Naive thymus-derived CD8-positive, alpha-beta T cell (primary cell): ENCODE results near the gene NRXN2. TPM values are rescaled to one million over a fixed set of nuclear protein-coding genes. Genes with fewer than 3 reads are reported as not detected.

Source experiments
- ATAC-seq, 2 donors: fragments of 150-1000 bp; cut with Tn5 transposase in 1 of 2; sonication (Bioruptor Pico), chemical (Tn5 transposase) in 1 of 2; 1 replicate in 1 of 2; 2 replicates in 1 of 2; pipeline ENCODE4 v1.10.0; 2021; ENCODE audit warnings: mild to moderate bottlenecking in 2 of 2, moderate library complexity in 2 of 2
- POLR2A ChIA-PET: fragments of 350-600 bp; sonication (Branson Sonifier 250); formaldehyde crosslinking; loops from one replicate; lab custom pipeline; 2021; ENCODE audit warnings: antibody characterized with exemption; lab: Charles Lee
- DNase-seq, 10 donors: peaks; one replicate each; pipeline versions ENCODE4 v3.0.0 to v3.0.0-alpha.2; 2020 to 2022
- H3K27ac Mint-ChIP-seq, 10 donors: one replicate each; pipeline ENCODE4 v1.8.0; 2020 to 2022; ENCODE audit warnings: mild to moderate bottlenecking in 10 of 10, mixed read lengths in 10 of 10, moderate library complexity in 4 of 10, inconsistent platforms in 1 of 10
- H3K27me3 Mint-ChIP-seq, 5 donors: one replicate each; pipeline ENCODE4 v1.8.0; 2021 to 2022; ENCODE audit warnings: mixed read lengths in 5 of 5
- H3K36me3 Mint-ChIP-seq, 3 donors: one replicate each; pipeline ENCODE4 v1.8.0; 2020 to 2022; ENCODE audit warnings: mixed read lengths in 3 of 3, mild to moderate bottlenecking in 2 of 3, inconsistent platforms in 1 of 3
- H3K4me1 Mint-ChIP-seq, 4 donors: one replicate each; pipeline ENCODE4 v1.8.0; 2021 to 2022; ENCODE audit warnings: mixed read lengths in 4 of 4
- H3K4me3 Mint-ChIP-seq, 10 donors: one replicate each; pipeline ENCODE4 v1.8.0; 2020 to 2022; ENCODE audit warnings: mild to moderate bottlenecking in 10 of 10, mixed read lengths in 10 of 10, moderate library complexity in 6 of 10, inconsistent platforms in 1 of 10
- H3K9me3 Mint-ChIP-seq, 9 donors: one replicate each; pipeline ENCODE4 v1.8.0; 2020 to 2022; ENCODE audit warnings: mixed read lengths in 9 of 9, mild to moderate bottlenecking in 3 of 9, inconsistent platforms in 1 of 9, moderate library complexity in 1 of 9
- polyA plus RNA-seq, 3 donors: library from polyadenylated mRNA; unstranded; fragments of 300-500 nt; fragmentation: Illumina TruSeq; gene quantifications; one replicate each; pipeline ENCODE4 v1.2.3, GENCODE V29; 2021
- total RNA-seq, 8 experiments: library from RNA in 2 of 8; stranded (reverse) in 2 of 8; gene quantifications; one replicate each; pipeline ENCODE4 v1.2.3 and lab custom pipeline; 2021 to 2026

Gene NRXN2
- total RNA-seq: under 1 TPM in 1 of 2 experiments, not detected in 1; 0.21 TPM
- not detected for polyA plus RNA-seq
- 0.07 to 0.49 (median 0.21) reads per million in 6 experiments for total RNA-seq (lab: John Stamatoyannopoulos, UW)

DNA sequence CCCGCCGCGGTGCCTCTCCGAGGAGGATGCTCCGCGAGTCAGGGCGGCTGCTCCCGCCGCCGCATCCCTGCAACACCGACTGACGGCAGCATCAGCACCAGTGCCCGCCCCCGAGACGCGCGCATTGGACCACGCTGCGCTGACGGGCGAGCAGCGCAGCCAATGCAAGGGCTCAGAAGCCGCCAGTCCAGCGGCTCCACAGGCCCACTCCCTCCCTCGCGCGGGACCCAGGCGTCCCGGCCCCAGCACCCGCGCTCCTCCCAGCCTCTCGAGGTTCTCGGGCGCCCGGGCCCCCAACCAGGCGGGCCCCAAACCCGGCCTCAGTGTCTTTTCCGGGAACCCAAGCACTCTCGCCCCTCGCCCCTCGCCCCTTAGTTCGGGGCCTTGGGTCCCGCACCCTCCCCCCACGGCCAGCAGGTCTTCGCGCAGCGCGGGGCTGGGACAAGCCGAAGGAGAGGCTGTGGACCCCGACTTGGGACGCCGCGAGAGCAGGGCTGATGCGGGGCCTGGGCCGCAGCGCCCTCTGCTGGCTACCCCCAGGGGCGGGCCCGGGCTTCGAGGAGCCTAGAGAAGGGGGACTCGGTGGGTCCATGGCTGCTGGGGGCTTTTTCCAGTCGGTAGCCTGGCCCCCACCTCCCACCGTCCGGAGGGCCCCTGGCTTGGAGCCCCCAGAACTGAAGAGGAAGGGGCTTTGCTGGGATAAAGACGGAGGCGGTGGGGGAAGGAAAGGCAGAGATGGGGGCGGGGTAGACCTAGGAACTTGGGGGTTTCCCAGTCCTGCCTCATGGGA lies at the start of gene NRXN2:
NRXN2 (minus strand) TSS at position 81 of the 790 bp plus-strand sequence. CDS start 9,498 bp downstream, outside the sequence.
- peaks cover 0 to 18% (median 4%) of the 10 kb centered on the region in 3 donors for H3K36me3 Mint-ChIP-seq
- POLR2A ChIA-PET: interaction anchor here (1.4 kb wide), 1 partner anchor 19 kb away, joined by 3 read pairs; no protein-coding TSS in a partner anchor
- H3K27ac Mint-ChIP-seq: peak within 1 kb of the TSS in 9 of 10 donors; percentile 13 to 80 (median 42)
- peaks cover 3 to 33% (median 23%) of the 10 kb centered on the region in 5 donors for H3K27me3 Mint-ChIP-seq
- no peaks in the 10 kb centered on the region for H3K9me3 Mint-ChIP-seq
- peak within 1 kb of the TSS; percentile 62 to 80 (median 70) for H3K4me3 Mint-ChIP-seq
- H3K4me1 Mint-ChIP-seq: peaks cover 22 to 24% (median 23%) of the 10 kb centered on the region in 4 donors
- DNase-seq (peak; percentile 76 to 89 (median 82)), ATAC-seq (peak; percentile 91 to 96)

DNA sequence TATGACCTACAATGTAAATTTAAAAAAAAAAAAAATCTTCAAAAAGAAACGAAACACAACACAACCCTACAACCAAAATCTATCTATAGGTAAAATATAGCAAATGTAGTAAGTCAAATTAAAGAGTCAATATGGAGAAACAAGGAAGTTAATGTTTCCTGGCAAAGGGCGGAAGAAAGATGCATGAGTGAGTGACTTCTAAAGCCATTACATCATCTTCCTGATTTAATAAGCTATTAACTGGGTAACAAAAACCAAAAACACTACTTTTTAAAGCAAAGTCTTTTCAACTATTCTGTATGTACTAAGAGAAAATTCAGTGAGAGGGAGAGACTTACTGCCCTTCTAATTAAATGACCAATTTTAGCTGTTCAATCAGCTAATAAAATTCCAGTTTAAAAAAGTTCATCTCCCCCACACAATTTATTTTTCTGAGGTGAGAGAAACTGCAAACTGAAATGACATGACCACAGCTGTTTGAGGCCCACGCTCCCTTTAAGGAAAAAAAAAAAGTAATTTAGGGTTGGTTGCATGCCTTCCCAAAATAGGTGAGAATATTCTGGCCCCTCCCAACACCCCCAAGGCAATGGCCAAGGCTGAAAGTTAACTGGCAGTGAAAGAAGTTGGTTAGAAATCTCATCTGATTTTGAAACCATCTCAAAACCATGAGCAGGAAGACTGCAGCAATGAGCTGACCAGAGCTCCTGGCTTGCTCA lies 49.5 kb upstream of the NRXN2 start:
- H3K9me3 Mint-ChIP-seq: no peaks in the 10 kb centered on the region
- no peak for ATAC-seq
- POLR2A ChIA-PET: interaction anchor here (0.7 to 45.2 kb wide), 7 partner anchors 2 to 1833 kb away, joined by 3 to 2320 read pairs (median 5); partner anchors contain the start of genes MEN1, PYGM, RASGRP2 and SF1
- peaks cover 42 to 98% (median 95%) of the 10 kb centered on the region in 4 donors for H3K4me1 Mint-ChIP-seq
- H3K4me3 Mint-ChIP-seq: peak overlapping the region; percentile 44 to 95 (median 71)
- H3K27me3 Mint-ChIP-seq: no peaks in the 10 kb centered on the region
- peak overlapping the region; percentile 40 to 91 (median 84) for H3K27ac Mint-ChIP-seq
- peaks cover 40 to 98% (median 77%) of the 10 kb centered on the region in 3 donors for H3K36me3 Mint-ChIP-seq
- DNase-seq: no peak

DNA sequence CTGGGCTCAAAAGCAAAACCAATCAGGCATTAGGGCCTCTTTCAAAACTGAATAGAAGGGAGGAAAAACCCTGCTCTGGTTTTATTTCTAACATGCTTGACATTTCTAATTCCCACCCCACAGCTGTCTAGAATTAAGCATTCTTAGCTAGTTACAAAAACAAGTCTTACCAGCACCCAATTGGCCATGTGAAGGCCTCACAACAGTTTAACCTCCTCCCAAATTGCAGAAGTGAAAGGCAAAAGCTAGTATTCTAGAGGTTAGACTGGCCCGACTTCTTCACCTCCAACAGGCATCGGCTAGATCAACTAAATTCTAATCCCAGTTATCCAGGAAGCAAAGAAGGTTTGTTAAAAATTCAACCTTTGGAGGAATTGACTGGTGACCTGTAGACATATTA lies 48.9 kb upstream of the NRXN2 start:
- no peak for DNase-seq
- no peaks in the 10 kb centered on the region for H3K9me3 Mint-ChIP-seq
- no peak for ATAC-seq
- H3K4me1 Mint-ChIP-seq: peaks cover 38 to 98% (median 96%) of the 10 kb centered on the region in 4 donors
- H3K36me3 Mint-ChIP-seq: peaks cover 34 to 98% (median 75%) of the 10 kb centered on the region in 3 donors
- H3K27ac Mint-ChIP-seq: peak overlapping the region in 9 of 10 donors; percentile 40 to 91 (median 85)
- POLR2A ChIA-PET: interaction anchor here (0.7 to 45.2 kb wide), 7 partner anchors 1 to 1833 kb away, joined by 3 to 2320 read pairs (median 5); partner anchors contain the start of genes MEN1, PYGM, RASGRP2 and SF1
- no peaks in the 10 kb centered on the region for H3K27me3 Mint-ChIP-seq
- H3K4me3 Mint-ChIP-seq: peak overlapping the region in 9 of 10 donors; percentile 44 to 95 (median 73)

DNA sequence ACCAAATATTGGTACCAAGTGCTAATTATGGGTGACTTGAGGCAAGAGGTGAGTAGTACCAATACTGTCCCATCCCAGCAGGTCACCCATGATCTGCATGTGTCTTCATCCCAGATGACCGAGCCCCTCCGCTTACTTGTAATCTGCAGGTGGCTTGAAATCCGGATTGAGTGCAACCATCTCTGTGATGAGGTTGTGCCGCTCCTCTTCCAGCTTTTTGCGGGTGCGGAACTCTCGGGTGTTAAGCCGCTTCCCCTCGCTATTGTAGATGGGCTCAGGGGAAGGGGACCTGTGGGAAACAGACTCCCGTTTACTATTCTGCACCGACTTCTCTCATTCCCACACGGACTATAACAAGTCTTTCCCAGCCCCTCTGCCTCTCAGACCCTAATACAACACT lies 47.1 kb upstream of the NRXN2 start:
- no peaks in the 10 kb centered on the region for H3K27me3 Mint-ChIP-seq
- H3K4me1 Mint-ChIP-seq: peaks cover 36 to 98% (median 91%) of the 10 kb centered on the region in 4 donors
- ATAC-seq: no peak
- H3K27ac Mint-ChIP-seq: peak overlapping the region in 6 of 10 donors; percentile 11 to 91 (median 66)
- POLR2A ChIA-PET: interaction anchor here (0.6 to 45.2 kb wide), 6 partner anchors 1 to 453 kb away, joined by 3 to 2320 read pairs (median 5); partner anchors contain the start of genes MEN1, PYGM, RASGRP2 and SF1
- H3K36me3 Mint-ChIP-seq: peaks cover 27 to 98% (median 63%) of the 10 kb centered on the region in 3 donors
- no peak for DNase-seq
- H3K4me3 Mint-ChIP-seq: peak overlapping the region in 4 of 10 donors; percentile 16 to 50 (median 40)
- H3K9me3 Mint-ChIP-seq: no peaks in the 10 kb centered on the region

DNA sequence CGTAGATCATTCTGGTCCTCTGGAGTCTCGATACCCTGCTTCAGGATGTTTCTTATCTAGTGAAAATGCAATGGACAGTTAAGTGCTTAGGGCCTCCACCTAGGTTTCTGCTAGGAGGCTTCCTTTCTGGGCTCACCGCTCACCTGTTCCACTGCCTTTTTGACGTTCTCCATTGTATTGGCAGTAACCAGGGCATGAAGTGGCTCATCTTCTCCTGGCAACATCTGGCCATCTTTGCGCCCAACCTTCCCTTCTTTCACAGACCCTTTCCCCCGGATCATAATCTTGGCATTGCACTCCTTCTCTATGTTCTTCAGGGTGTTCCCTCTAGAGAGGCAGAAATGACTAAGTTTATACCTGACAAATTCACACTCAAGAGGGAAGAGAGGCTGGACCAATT lies 46.3 kb upstream of the NRXN2 start:
- Mint-ChIP-seq H3K27me3 (no peaks in the 10 kb centered on the region), H3K4me3 (peak overlapping the region in 6 of 10 donors; percentile 9 to 67 (median 41)), H3K36me3 (peaks cover 35 to 98% (median 65%) of the 10 kb centered on the region in 3 donors), H3K9me3 (no peaks in the 10 kb centered on the region), H3K27ac (peak overlapping the region; percentile 37 to 99 (median 88)), H3K4me1 (peaks cover 43 to 98% (median 91%) of the 10 kb centered on the region in 4 donors)
- POLR2A ChIA-PET: interaction anchor here (0.6 to 45.2 kb wide), 3 partner anchors 2 to 104 kb away, joined by 3 to 2320 read pairs (median 2320); partner anchors contain the start of genes PYGM, RASGRP2 and SF1
- no peak for ATAC-seq
- peak in 1 of 10 donors; percentile 1 for DNase-seq

DNA sequence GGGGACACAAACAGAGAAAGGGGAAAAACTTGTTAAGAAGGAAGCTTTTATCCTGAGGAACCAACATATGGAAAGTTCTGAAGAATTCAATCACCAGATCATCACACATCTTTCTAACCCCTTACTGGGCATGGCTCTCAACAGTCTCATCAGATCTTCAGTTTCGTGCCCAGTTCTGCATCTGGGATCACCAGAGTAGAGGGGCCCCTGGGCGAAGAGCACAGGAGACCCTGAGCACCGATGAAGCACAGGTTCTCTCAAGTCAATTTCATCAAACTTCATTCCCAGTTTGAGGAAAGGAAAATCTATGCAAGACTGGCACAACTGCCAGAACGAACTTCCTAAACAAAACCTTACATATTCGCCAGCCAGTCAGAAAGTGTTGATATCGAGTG lies 45.3 kb upstream of the NRXN2 start:
- peak overlapping the region in 9 of 10 donors; percentile 36 to 88 (median 78) for H3K4me3 Mint-ChIP-seq
- H3K36me3 Mint-ChIP-seq: peaks cover 30 to 90% (median 61%) of the 10 kb centered on the region in 3 donors
- ATAC-seq (no peak), DNase-seq (peak in 1 of 10 donors; percentile 7)
- POLR2A ChIA-PET: interaction anchor here (1.2 to 45.2 kb wide), 4 partner anchors 3 to 110 kb away, joined by 3 to 2320 read pairs (median 1163); partner anchors contain the start of genes PYGM, RASGRP2 and SF1
- peaks cover 46 to 98% (median 93%) of the 10 kb centered on the region in 4 donors for H3K4me1 Mint-ChIP-seq
- H3K27ac Mint-ChIP-seq: peak overlapping the region; percentile 83 to 99 (median 94)
- H3K27me3 Mint-ChIP-seq: no peaks in the 10 kb centered on the region
- no peaks in the 10 kb centered on the region for H3K9me3 Mint-ChIP-seq

DNA sequence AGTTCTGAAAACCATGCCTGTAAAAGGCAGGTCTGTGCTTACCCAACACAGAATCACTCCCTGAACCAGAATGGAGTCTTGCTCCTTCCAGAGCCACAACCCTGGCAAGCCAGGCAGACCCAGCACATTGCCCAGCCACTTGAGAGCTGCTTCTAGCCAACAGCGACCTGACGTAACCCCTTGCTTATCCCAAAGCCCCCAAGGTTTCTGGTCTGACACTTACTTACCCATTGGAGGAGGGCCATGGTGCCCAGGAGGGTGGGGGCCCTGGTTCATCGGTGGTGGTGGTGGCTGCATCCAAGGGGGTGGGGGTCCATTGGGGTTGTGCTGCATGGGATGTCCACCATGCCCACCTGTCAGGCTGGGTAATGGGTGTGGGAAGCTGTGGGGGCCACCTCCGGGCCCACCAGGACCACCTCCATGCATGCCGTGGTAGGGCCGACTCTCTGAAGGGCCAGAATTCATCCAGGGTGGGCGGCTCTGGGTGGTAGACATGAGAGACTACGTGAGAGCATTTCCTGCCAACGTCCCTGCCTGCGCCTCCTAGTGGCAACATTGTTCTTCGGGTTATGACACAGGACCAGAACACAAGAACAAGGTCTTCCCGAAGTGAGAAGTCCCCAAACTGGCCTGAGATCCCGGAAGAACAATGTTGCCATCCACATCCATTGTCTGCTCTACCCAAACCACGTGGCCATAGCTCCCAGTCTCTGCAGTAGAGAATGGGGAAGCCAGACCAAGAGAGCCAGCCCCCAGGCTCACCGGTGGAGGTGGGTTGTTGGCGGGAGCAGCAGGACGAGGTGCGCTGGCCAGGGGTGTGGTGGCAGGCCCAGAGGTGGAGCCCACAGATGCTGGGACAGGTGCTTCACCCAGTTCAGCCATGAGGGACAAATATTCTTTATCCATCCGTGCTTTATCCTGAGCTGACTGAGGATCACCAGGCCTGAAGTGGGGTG lies 44.6 kb upstream of the NRXN2 start:
- H3K27ac Mint-ChIP-seq: peak overlapping the region; percentile 83 to 99 (median 94)
- H3K36me3 Mint-ChIP-seq: peaks cover 27 to 90% (median 55%) of the 10 kb centered on the region in 3 donors
- DNase-seq: peak; percentile 66 to 93 (median 82)
- peaks cover 49 to 98% (median 93%) of the 10 kb centered on the region in 4 donors for H3K4me1 Mint-ChIP-seq
- peak overlapping the region; percentile 53 to 88 (median 78) for H3K4me3 Mint-ChIP-seq
- peak; percentile 15 to 30 for ATAC-seq
- no peaks in the 10 kb centered on the region for H3K27me3 Mint-ChIP-seq
- POLR2A ChIA-PET: interaction anchor here (1.2 to 45.2 kb wide), 4 partner anchors 3 to 110 kb away, joined by 3 to 2320 read pairs (median 1163); partner anchors contain the start of genes PYGM, RASGRP2 and SF1
- H3K9me3 Mint-ChIP-seq: no peaks in the 10 kb centered on the region

DNA sequence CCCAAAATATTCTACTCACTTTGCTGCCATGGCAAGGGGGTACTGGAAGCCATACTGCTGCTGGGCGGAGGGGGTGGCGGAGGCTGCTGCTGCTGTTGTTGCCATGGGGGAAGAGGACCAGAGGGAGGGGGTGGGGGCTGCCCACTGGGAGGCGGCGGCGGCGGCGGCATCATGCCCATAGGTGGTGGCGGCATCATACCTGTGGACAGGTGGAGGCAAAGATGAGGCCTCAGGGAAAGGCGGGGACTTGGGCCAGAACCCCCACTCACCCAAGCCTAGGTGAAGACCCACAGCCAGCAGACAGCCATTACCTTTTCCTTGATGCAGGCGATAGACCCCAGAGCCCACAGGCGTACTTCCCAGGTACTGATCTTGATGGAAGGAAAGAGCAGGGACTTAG lies 43.9 kb upstream of the NRXN2 start:
- H3K27ac Mint-ChIP-seq: peak overlapping the region; percentile 83 to 99 (median 94)
- ATAC-seq (no peak), DNase-seq (no peak)
- H3K4me3 Mint-ChIP-seq: peak overlapping the region in 8 of 10 donors; percentile 38 to 88 (median 78)
- no peaks in the 10 kb centered on the region for H3K27me3 Mint-ChIP-seq
- peaks cover 50 to 98% (median 93%) of the 10 kb centered on the region in 4 donors for H3K4me1 Mint-ChIP-seq
- peaks cover 25 to 87% (median 49%) of the 10 kb centered on the region in 3 donors for H3K36me3 Mint-ChIP-seq
- no peaks in the 10 kb centered on the region for H3K9me3 Mint-ChIP-seq
- POLR2A ChIA-PET: interaction anchor here (39.5 to 45.2 kb wide), 2 partner anchors 4 to 16 kb away, joined by 2320 read pairs; partner anchors contain the start of genes PYGM, RASGRP2 and SF1

DNA sequence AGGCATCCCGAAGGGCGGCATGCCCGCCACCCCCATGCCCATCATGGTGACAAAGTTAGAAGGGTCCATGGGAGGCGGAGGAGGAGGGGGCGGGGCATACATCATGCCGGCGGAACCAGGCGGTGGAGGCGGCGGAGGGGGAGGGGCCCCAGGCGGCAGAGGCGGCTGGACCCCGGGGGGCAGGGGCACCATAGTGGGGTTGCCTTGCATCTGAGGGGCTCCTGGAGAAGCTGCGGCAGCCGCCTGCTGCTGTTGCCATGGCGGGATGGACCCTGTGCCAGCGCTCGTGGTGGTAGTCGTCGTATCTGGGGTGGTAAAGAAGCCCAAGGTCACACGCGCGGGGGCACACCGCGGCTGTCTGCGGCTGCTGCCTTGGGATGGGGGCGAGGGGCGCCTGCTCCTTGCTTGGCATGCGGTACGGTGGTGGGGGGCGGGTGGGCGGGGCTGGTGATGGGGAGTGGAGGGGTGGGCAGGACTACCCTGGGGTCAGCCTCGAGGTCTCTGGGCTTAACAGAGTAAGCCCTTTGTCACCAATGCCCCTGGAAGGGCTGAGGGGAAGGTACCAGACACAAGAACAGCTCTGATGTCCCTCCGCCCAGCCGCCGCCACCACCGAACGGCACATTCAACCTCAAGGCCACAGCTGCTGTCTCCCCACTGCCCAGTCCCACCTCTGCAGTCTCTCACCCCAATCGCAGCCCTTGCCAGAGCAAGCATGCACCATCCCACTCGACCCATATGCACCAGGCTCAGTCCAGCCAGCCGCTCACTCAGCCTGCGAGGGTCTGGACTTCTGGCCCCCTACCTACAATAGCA lies 43.1 kb upstream of the NRXN2 start:
- Mint-ChIP-seq H3K9me3 (no peaks in the 10 kb centered on the region), H3K27me3 (no peaks in the 10 kb centered on the region), H3K4me1 (peaks cover 47 to 98% (median 93%) of the 10 kb centered on the region in 4 donors), H3K4me3 (peak overlapping the region; percentile 55 to 93 (median 84)), H3K36me3 (peaks cover 19 to 79% (median 43%) of the 10 kb centered on the region in 3 donors), H3K27ac (peak overlapping the region; percentile 73 to 99 (median 95))
- no peak for ATAC-seq
- peak in 1 of 10 donors; percentile 26 for DNase-seq
- POLR2A ChIA-PET: interaction anchor here (2.5 to 45.2 kb wide), 3 partner anchors 5 to 78 kb away, joined by 6 to 2320 read pairs (median 2320); partner anchors contain the start of genes CDC42BPG, PYGM, RASGRP2 and SF1
